NOMO-1 treated with dmso at 0.1 percent for 144 hours (cell line): ENCODE data around the gene PSMB8.

Experiments used
- DNase-seq: peaks from one replicate; lab custom pipeline; 2025; ENCODE audit not compliant: unreplicated experiment; lab: John Stamatoyannopoulos, UW

The PSMB8 gene

GRCh38 chr6:32799168-32799567, 44.7 kb downstream of the PSMB8 start:
- no peak for DNase-seq

GRCh38 chr6:32796848-32797776, 46.7 kb downstream of the PSMB8 start:
- DNase-seq, result peak; percentile 36

- DNase-seq, result peak; percentile 57
Measured at GRCh38 chr6:32794510-32794909, 49.3 kb downstream of the PSMB8 start.

- no peak for DNase-seq
Measured at GRCh38 chr6:32792901-32793435, 50.9 kb downstream of the PSMB8 start.
